OCI-LY7 (cell line): ENCODE data around the gene TRIO. TPM values are rescaled to one million over a fixed set of nuclear protein-coding genes. Genes with fewer than 3 reads are reported as not detected.

Experiments used
- BruUV-seq: library from RNA; stranded (reverse); fragments of 400-500 nt; replicated peaks from 2 replicates; lab custom pipeline; 2021; lab: Mats Ljungman, UMichigan
- CTCF ChIA-PET: fragments of 300-600 bp; sonication (Branson Sonifier 250); formaldehyde crosslinking; loops from one replicate; lab custom pipeline; 2022; ENCODE audit warnings: antibody characterized with exemption; ENCODE audit not compliant: unreplicated experiment; lab: Charles Lee
- POLR2A ChIA-PET: fragments of 300-600 bp; sonication (Branson Sonifier 250); formaldehyde crosslinking; loops from one replicate; lab custom pipeline; 2022; ENCODE audit warnings: antibody characterized with exemption; lab: Charles Lee
- DNase-seq: peaks from one replicate; pipeline ENCODE4 v3.0.0-alpha.2; 2015; ENCODE audit warnings: low spot score
- H2AFZ ChIP-seq: fragments of 200-600 bp; sonication (generic), shearing (Covaris generic); 2 replicates; pipeline ENCODE4 v1.6.1; 2014; ENCODE audit warnings: mild to moderate bottlenecking, antibody characterized with exemption, low read length, moderate library complexity
- H3K27ac ChIP-seq: fragments of 200-600 bp; sonication (generic); 2 replicates; pipeline ENCODE4 v1.5.1; 2014; ENCODE audit warnings: mixed run types, low read depth, mild to moderate bottlenecking, moderate library complexity, low read length, inconsistent platforms; ENCODE audit not compliant: poor library complexity, severe bottlenecking
- H3K36me3 ChIP-seq: fragments of 200-600 bp; sonication (generic); 2 replicates; pipeline ENCODE4 v1.6.1; 2014; ENCODE audit warnings: mild to moderate bottlenecking, antibody characterized with exemption, low read length, moderate library complexity, mixed read lengths; ENCODE audit not compliant: insufficient read depth
- H3K4me1 ChIP-seq: fragments of 200-600 bp; sonication (generic); 2 replicates; pipeline ENCODE4 v1.5.1; 2014; ENCODE audit warnings: mild to moderate bottlenecking, low read length; ENCODE audit not compliant: insufficient read depth, poor library complexity, severe bottlenecking
- H3K4me2 ChIP-seq: fragments of 200-600 bp; sonication (generic); 2 replicates; pipeline ENCODE4 v1.6.1; 2014; ENCODE audit warnings: mild to moderate bottlenecking, low read length
- H3K4me3 ChIP-seq: fragments of 200-600 bp; sonication (generic); 2 replicates; pipeline ENCODE4 v1.5.1; 2014; ENCODE audit warnings: mild to moderate bottlenecking, low read depth, low read length; ENCODE audit not compliant: poor library complexity, severe bottlenecking
- H3K79me2 ChIP-seq: fragments of 200-600 bp; sonication (generic); 2 replicates; pipeline ENCODE4 v1.6.1; 2016; ENCODE audit warnings: low read depth, mild to moderate bottlenecking, low read length, moderate library complexity, mixed read lengths; ENCODE audit not compliant: insufficient read depth
- H3K9me2 ChIP-seq: fragments of 200-600 bp; sonication (generic); 2 replicates; pipeline ENCODE4 v1.6.1; 2016; ENCODE audit warnings: mild to moderate bottlenecking, low read length, mixed read lengths; ENCODE audit not compliant: insufficient read depth
- H3K9me3 ChIP-seq: fragments of 200-600 bp; sonication (generic); 2 replicates; pipeline ENCODE4 v1.6.1; 2014; ENCODE audit warnings: mild to moderate bottlenecking, mixed run types, low read length, mixed read lengths
- H4K20me1 ChIP-seq: fragments of 200-600 bp; sonication (generic); 2 replicates; pipeline ENCODE4 v1.6.1; 2014; ENCODE audit warnings: mild to moderate bottlenecking, antibody characterized with exemption, low read length, moderate library complexity, mixed read lengths; ENCODE audit not compliant: insufficient read depth
- EZH2phosphoT487 ChIP-seq: fragments of 200-600 bp; sonication (generic); IDR thresholded peaks from 2 replicates; pipeline ENCODE4 v1.6.1; 2018; ENCODE audit warnings: low read depth, borderline replicate concordance, mild to moderate bottlenecking, mixed run types, antibody characterized with exemption, low read length, moderate library complexity, mixed read lengths
- intact Hi-C: fragments of 100-400 bp; cut with micrococcal nuclease; formaldehyde crosslinking; loops from one replicate; pipeline ENCODE4 v1.10.0; 2022; ENCODE audit not compliant: unreplicated experiment
- total RNA-seq, 2 experiments: library from RNA; depleted of rRNA in 1 of 2; stranded (reverse); fragments of >200 nt in 1 of 2; shearing (Covaris generic) in 1 of 2; gene quantifications; 2 replicates each; pipeline ENCODE4 v1.2.3, GENCODE V29; 2014 to 2022
- TF ChIP-seq, protein P1 (sequence below): fragments of 200-600 bp; sonication (generic); conservative IDR thresholded peaks from 2 replicates; pipeline ENCODE4 v1.5.1; 2014; ENCODE audit warnings: mild to moderate bottlenecking, antibody characterized with exemption, low read length, moderate library complexity, mixed read lengths

TRIO gene
- total RNA-seq, 2 experiments from 2014 or later = 35.8 to 55.1 TPM

DNA sequence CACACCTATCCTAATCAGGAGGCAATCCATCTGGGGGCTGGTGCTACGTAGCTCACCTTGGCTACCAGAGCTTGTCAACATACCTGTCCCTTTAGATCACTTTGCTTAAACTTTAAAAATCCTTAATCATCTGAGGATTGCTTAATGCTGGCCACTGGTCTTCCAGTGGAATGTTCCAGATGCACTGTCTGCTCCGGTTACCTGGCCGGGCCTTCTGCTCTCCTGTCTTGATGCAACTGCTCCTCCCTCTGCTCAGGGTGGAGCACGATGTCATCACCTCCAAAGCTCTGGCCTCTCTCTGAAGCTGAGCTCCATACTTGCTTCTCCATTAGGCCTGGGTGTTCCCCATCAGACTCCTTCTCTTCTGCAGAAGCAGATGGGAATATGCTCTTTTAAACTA, 331.9 kb downstream of the TRIO start:
- intact Hi-C loops = no loop called here
- ChIA-PET CTCF (no interaction called here), POLR2A (no interaction called here)
- no peaks in the 10 kb centered on the region for H3K79me2 ChIP-seq
- H3K27ac ChIP-seq = no peak overlapping the region
- DNase-seq = no peak
- no peaks in the 10 kb centered on the region for H3K36me3 ChIP-seq
- no TSS peak for BruUV-seq
- TF ChIP-seq EZH2phosphoT487 = no peak
- TF ChIP-seq, protein P1, sequence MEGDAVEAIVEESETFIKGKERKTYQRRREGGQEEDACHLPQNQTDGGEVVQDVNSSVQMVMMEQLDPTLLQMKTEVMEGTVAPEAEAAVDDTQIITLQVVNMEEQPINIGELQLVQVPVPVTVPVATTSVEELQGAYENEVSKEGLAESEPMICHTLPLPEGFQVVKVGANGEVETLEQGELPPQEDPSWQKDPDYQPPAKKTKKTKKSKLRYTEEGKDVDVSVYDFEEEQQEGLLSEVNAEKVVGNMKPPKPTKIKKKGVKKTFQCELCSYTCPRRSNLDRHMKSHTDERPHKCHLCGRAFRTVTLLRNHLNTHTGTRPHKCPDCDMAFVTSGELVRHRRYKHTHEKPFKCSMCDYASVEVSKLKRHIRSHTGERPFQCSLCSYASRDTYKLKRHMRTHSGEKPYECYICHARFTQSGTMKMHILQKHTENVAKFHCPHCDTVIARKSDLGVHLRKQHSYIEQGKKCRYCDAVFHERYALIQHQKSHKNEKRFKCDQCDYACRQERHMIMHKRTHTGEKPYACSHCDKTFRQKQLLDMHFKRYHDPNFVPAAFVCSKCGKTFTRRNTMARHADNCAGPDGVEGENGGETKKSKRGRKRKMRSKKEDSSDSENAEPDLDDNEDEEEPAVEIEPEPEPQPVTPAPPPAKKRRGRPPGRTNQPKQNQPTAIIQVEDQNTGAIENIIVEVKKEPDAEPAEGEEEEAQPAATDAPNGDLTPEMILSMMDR = no peak
- H3K4me2 ChIP-seq = no peak overlapping the region
- H4K20me1 ChIP-seq = no peaks in the 10 kb centered on the region
- no peak overlapping the region for H3K4me3 ChIP-seq
- no peak overlapping the region for H2AFZ ChIP-seq
- no peaks in the 10 kb centered on the region for H3K9me2 ChIP-seq
- H3K9me3 ChIP-seq = no peaks in the 10 kb centered on the region
- H3K4me1 ChIP-seq = no peaks in the 10 kb centered on the region

DNA sequence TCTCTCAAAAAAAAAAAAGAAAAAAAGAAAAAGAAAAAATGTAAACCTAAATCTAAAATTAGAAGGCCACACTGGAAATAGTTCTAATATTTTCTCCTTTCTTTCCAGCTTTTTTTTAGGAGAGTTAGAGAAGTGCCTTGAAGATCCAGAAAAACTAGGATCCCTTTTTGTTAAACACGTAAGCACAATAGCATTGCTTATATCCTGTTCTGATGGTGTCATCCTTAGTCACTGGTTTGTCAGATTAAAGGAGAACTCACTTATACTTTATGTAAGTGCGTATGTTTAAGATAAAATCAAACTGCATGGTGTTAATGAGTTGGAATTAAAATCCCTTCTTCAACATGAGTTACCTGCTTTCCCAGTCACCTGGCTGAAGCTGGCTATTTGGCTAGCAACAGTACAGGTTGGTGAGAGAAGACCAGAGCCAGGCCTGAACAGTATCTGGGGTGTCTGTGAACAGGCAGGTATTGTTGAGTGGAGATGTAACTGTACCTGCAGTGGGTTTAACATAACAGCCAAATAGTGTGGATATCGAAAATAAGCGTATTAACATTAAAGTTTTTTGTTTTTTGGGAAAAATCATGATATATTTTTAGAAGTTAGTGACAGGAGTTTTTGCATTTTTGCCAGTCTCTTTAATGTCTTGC, 333.8 kb downstream of the TRIO start:
- H3K9me2 ChIP-seq = no peaks in the 10 kb centered on the region
- H3K9me3 ChIP-seq = no peaks in the 10 kb centered on the region
- H4K20me1 ChIP-seq = no peaks in the 10 kb centered on the region
- H3K27ac ChIP-seq = no peak overlapping the region
- H2AFZ ChIP-seq = no peak overlapping the region
- intact Hi-C loops = no loop called here
- no TSS peak for BruUV-seq
- no peak overlapping the region for H3K4me2 ChIP-seq
- H3K4me1 ChIP-seq = no peaks in the 10 kb centered on the region
- no peak for TF ChIP-seq EZH2phosphoT487
- TF ChIP-seq, protein P1 = no peak
- ChIA-PET POLR2A (interaction anchor here (0.7 kb wide), 1 partner anchor 193 kb away, joined by 5 read pairs; no protein-coding TSS in a partner anchor), CTCF (no interaction called here)
- no peaks in the 10 kb centered on the region for H3K79me2 ChIP-seq
- H3K36me3 ChIP-seq = no peaks in the 10 kb centered on the region
- H3K4me3 ChIP-seq = no peak overlapping the region
- DNase-seq = no peak

- Histone ChIP-seq H3K79me2 (no peaks in the 10 kb centered on the region), H3K36me3 (no peaks in the 10 kb centered on the region), H4K20me1 (no peaks in the 10 kb centered on the region), H3K4me3 (no peak overlapping the region), H2AFZ (no peak overlapping the region), H3K9me3 (no peaks in the 10 kb centered on the region), H3K9me2 (no peaks in the 10 kb centered on the region), H3K27ac (no peak overlapping the region), H3K4me2 (no peak overlapping the region), H3K4me1 (no peaks in the 10 kb centered on the region)
- no peak for TF ChIP-seq EZH2phosphoT487
- TF ChIP-seq, protein P1 = no peak
- intact Hi-C loops = no loop called here
- BruUV-seq = no TSS peak
- no peak for DNase-seq
- CTCF ChIA-PET = no interaction called here
- POLR2A ChIA-PET = interaction anchor here (0.7 to 1.7 kb wide), 3 partner anchors 8 to 170 kb away, joined by 3 to 6 read pairs (median 4); no protein-coding TSS in a partner anchor
Observed at GRCh38 chr5:14479143-14479696, 336.1 kb downstream of the TRIO start.
